ENCODE data around the gene NPC1. TPM values are rescaled to one million over a fixed set of nuclear protein-coding genes. Genes with fewer than 3 reads are reported as not detected.
"Not testable (repeated sequence)": the region's sequence is repeated elsewhere in the genome, so short reads cannot be mapped to it uniquely, and the experiment has no call there.

NPC1 gene
- total RNA-seq, 1 experiment from 2014 or later: 20.9 TPM

- Histone ChIP-seq H3K4me3 (ENCODE audit: insufficient read depth, low read depth, low read length) (no peak overlapping the region), H3K27me3 (ENCODE audit: control insufficient read depth, insufficient read depth, low read length) (no peaks in the 10 kb centered on the region), H3K36me3 (replicated peaks; ENCODE audit: control insufficient read depth, insufficient read depth, low read length) (no peaks in the 10 kb centered on the region)
- no peak for DNase-seq
These were observed 2.7 kb upstream of the NPC1 start for GRCh38 chr18:23588836-23589560.

GRCh38 chr18:23587220-23587642, 925 bp upstream of the NPC1 start:
- no peaks in the 10 kb centered on the region for H3K36me3 ChIP-seq (replicated peaks; ENCODE audit: control insufficient read depth, insufficient read depth, low read length)
- DNase-seq: no peak
- no peak overlapping the region for H3K4me3 ChIP-seq (ENCODE audit: insufficient read depth, low read depth, low read length)
- no peaks in the 10 kb centered on the region for H3K27me3 ChIP-seq (ENCODE audit: control insufficient read depth, insufficient read depth, low read length)

- DNase-seq: no peak
- peak overlapping the region; percentile 94 for H3K4me3 ChIP-seq (ENCODE audit: insufficient read depth, low read depth, low read length)
- no peaks in the 10 kb centered on the region for H3K27me3 ChIP-seq (ENCODE audit: control insufficient read depth, insufficient read depth, low read length)
- peaks cover 1% of the 10 kb centered on the region; the same call in 1 of the 2 replicates for H3K36me3 ChIP-seq (replicated peaks; ENCODE audit: control insufficient read depth, insufficient read depth, low read length)
These were observed 433 bp downstream of the NPC1 start for GRCh38 chr18:23585897-23586248.

- no peaks in the 10 kb centered on the region for H3K27me3 ChIP-seq (ENCODE audit: control insufficient read depth, insufficient read depth, low read length)
- peaks cover 1% of the 10 kb centered on the region for H3K36me3 ChIP-seq (replicated peaks; ENCODE audit: control insufficient read depth, insufficient read depth, low read length)
- peak overlapping the region; percentile 94 for H3K4me3 ChIP-seq (ENCODE audit: insufficient read depth, low read depth, low read length)
- peak; percentile 44 for DNase-seq
These were observed 1.1 kb downstream of the NPC1 start for GRCh38 chr18:23585007-23585871.

- H3K4me3 ChIP-seq (ENCODE audit: insufficient read depth, low read depth, low read length): no peak overlapping the region
- DNase-seq: no peak
- H3K36me3 ChIP-seq (replicated peaks; ENCODE audit: control insufficient read depth, insufficient read depth, low read length): peaks cover 1% of the 10 kb centered on the region
- H3K27me3 ChIP-seq (ENCODE audit: control insufficient read depth, insufficient read depth, low read length): no peaks in the 10 kb centered on the region
These were observed 2.0 kb downstream of the NPC1 start for GRCh38 chr18:23584019-23584983.

GRCh38 chr18:23583071-23583865, 3.0 kb downstream of the NPC1 start:
- Histone ChIP-seq H3K27me3 (ENCODE audit: control insufficient read depth, insufficient read depth, low read length) (no peaks in the 10 kb centered on the region), H3K4me3 (ENCODE audit: insufficient read depth, low read depth, low read length) (no peak overlapping the region), H3K36me3 (replicated peaks; ENCODE audit: control insufficient read depth, insufficient read depth, low read length) (peaks cover 1% of the 10 kb centered on the region)
- no peak for DNase-seq

- H3K4me3 ChIP-seq (ENCODE audit: insufficient read depth, low read depth, low read length): no peak overlapping the region
- DNase-seq: no peak
These were observed 5.5 kb downstream of the NPC1 start for GRCh38 chr18:23580677-23581367.

GRCh38 chr18:23578891-23579653, 7.2 kb downstream of the NPC1 start:
- no peaks in the 10 kb centered on the region for H3K27me3 ChIP-seq (ENCODE audit: control insufficient read depth, insufficient read depth, low read length)
- peaks cover 1% of the 10 kb centered on the region for H3K36me3 ChIP-seq (replicated peaks; ENCODE audit: control insufficient read depth, insufficient read depth, low read length)
- H3K4me3 ChIP-seq (ENCODE audit: insufficient read depth, low read depth, low read length): no peak overlapping the region
- DNase-seq: no peak

More at GRCh38 chr18:23580677-23581367, 5.5 kb downstream of the NPC1 start:
- peaks cover 1% of the 10 kb centered on the region for H3K36me3 ChIP-seq (replicated peaks; ENCODE audit: control insufficient read depth, insufficient read depth, low read length)
- H3K27me3 ChIP-seq (ENCODE audit: control insufficient read depth, insufficient read depth, low read length): no peaks in the 10 kb centered on the region

GRCh38 chr18:23578067-23578701, 8.1 kb downstream of the NPC1 start:
- Histone ChIP-seq H3K4me3 (ENCODE audit: insufficient read depth, low read depth, low read length) (no peak overlapping the region), H3K27me3 (ENCODE audit: control insufficient read depth, insufficient read depth, low read length) (no peaks in the 10 kb centered on the region), H3K36me3 (replicated peaks; ENCODE audit: control insufficient read depth, insufficient read depth, low read length) (peaks cover 1% of the 10 kb centered on the region)
- DNase-seq: peak; percentile 18

- not testable (repeated sequence) for H3K27me3 ChIP-seq (ENCODE audit: control insufficient read depth, insufficient read depth, low read length); H3K4me3 ChIP-seq (ENCODE audit: insufficient read depth, low read depth, low read length); DNase-seq; H3K36me3 ChIP-seq (replicated peaks; ENCODE audit: control insufficient read depth, insufficient read depth, low read length)
These were observed 8.8 kb downstream of the NPC1 start for GRCh38 chr18:23577521-23577920.

GRCh38 chr18:23575309-23575651, 11.0 kb downstream of the NPC1 start:
- no peaks in the 10 kb centered on the region for H3K27me3 ChIP-seq (ENCODE audit: control insufficient read depth, insufficient read depth, low read length)
- no peak for DNase-seq

GRCh38 chr18:23574611-23575308, 11.5 kb downstream of the NPC1 start:
- peaks cover 8% of the 10 kb centered on the region for H3K36me3 ChIP-seq (replicated peaks; ENCODE audit: control insufficient read depth, insufficient read depth, low read length)
- H3K4me3 ChIP-seq (ENCODE audit: insufficient read depth, low read depth, low read length): no peak overlapping the region
- no peaks in the 10 kb centered on the region for H3K27me3 ChIP-seq (ENCODE audit: control insufficient read depth, insufficient read depth, low read length)
- DNase-seq: no peak

More at GRCh38 chr18:23575309-23575651, 11.0 kb downstream of the NPC1 start:
- H3K4me3 ChIP-seq (ENCODE audit: insufficient read depth, low read depth, low read length): no peak overlapping the region
- H3K36me3 ChIP-seq (replicated peaks; ENCODE audit: control insufficient read depth, insufficient read depth, low read length): peaks cover 8% of the 10 kb centered on the region
